Measurements from ENCODE around the gene FNTB. TPM values are rescaled to one million over a fixed set of nuclear protein-coding genes. Genes with fewer than 3 reads are reported as not detected.

FNTB gene
- total and polyA plus RNA-seq, 2 of the 8 experiments (the other 6 are each of a cell fraction or from before 2014, with no cell fraction given), result 16.0 to 20.7 TPM

DNA sequence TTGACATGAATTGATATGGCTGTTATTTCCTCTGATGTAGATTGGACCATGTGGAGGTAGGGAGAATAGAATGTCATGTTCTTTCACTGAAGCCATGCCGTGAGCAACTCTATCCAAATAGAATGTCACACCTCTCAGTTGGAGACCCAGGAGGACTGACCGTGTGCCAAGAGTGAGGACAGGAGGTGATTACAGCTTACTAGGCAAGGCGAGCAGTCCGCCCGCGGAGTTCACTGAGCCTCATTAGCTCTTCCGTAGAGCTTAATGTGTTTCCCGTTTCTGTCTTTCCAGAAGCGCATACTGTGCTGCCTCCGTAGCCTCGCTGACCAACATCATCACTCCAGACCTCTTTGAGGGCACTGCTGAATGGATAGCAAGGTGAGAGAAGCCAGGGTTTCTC is 45.6 kb downstream of the FNTB start:
- no peak overlapping the region for H3K23ac ChIP-seq (ENCODE audit: insufficient read length)
- H2BK20ac ChIP-seq (ENCODE audit: low read length), result no peak overlapping the region
- no peaks in the 10 kb centered on the region for H3K79me2 ChIP-seq (ENCODE audit: control insufficient read depth in 1 of 2, insufficient read depth in 2 of 2, low read length in 2 of 2)
- FAIRE-seq (no peak), DNase-seq (ENCODE audit: low read depth in 1 of 2, low spot score in 2 of 2) (no peak)
- ChIA-PET CTCF (ENCODE audit: partially characterized antibody) (interaction anchor here (0.8 to 1.4 kb wide), 8 partner anchors 13 to 209 kb away, joined by 3 to 5 read pairs (median 3); no protein-coding TSS in a partner anchor), POLR2A (ENCODE audit: partially characterized antibody) (no interaction called here)
- H3K4ac ChIP-seq (replicated peaks; ENCODE audit: insufficient read length, low read depth, low read length), result no peak overlapping the region
- no peaks in the 10 kb centered on the region for H3K9me3 ChIP-seq (ENCODE audit: insufficient read depth in 2 of 2, low read depth in 1 of 2, low read length in 1 of 2)
- H3K4me2 ChIP-seq (ENCODE audit: insufficient read depth in 1 of 2, low read depth in 2 of 2, low read length in 2 of 2), result no peak overlapping the region
- no peak overlapping the region for H2AK5ac ChIP-seq (ENCODE audit: low read depth, low read length)
- no peak overlapping the region for H2AFZ ChIP-seq (ENCODE audit: low read length)
- no peak overlapping the region for H4K5ac ChIP-seq (ENCODE audit: insufficient read length, low read depth, low read length)
- H3K36me3 ChIP-seq (ENCODE audit: control insufficient read depth in 2 of 4, insufficient read depth in 4 of 4, low read length in 3 of 4), result peaks cover 2 to 16% (median 4%) of the 10 kb centered on the region in 4 experiments; a peak in 6 of 8 replicates
- H3K4me1 ChIP-seq (replicated peaks in 1 of 4; ENCODE audit: control insufficient read depth in 3 of 4, insufficient read depth in 4 of 4, low read length in 3 of 4), result no peaks in the 10 kb centered on the region
- H3K14ac ChIP-seq (ENCODE audit: insufficient read length), result no peak overlapping the region
- no peak overlapping the region for H3K4me3 ChIP-seq (ENCODE audit: extremely low read depth in 1 of 4, insufficient read depth in 2 of 4, low read depth in 3 of 4, low read length in 4 of 4)
- H4K91ac ChIP-seq (replicated peaks; ENCODE audit: insufficient read length, low read length), result no peak overlapping the region
- WGBS, 2 experiments (ENCODE audit: extremely low coverage in 1 of 2, insufficient coverage in 1 of 2, insufficient read length in 1 of 2, insufficient replicate concordance in 2 of 2, low coverage in 1 of 2, low lambda C conversion rate in 2 of 2, missing lambda C conversion rate in 1 of 2), result 95% methylated on average over 11 of the region's 11 CpGs; no CpG with 5 or more reads in 1 of the 2 experiments
- H3K18ac ChIP-seq (ENCODE audit: extremely low read depth, low read length), result no peak overlapping the region
- no peak overlapping the region for H3K27ac ChIP-seq (ENCODE audit: low read depth, low read length)
- no peak overlapping the region for H2BK15ac ChIP-seq (ENCODE audit: low read length)
- no peaks in the 10 kb centered on the region for H3K23me2 ChIP-seq (ENCODE audit: low read depth, low read length)
- peaks cover 0 to 4% of the 10 kb centered on the region in 2 experiments for H4K20me1 ChIP-seq (replicated peaks in 1 of 2; ENCODE audit: control insufficient read depth in 1 of 2, insufficient read depth in 2 of 2, low read length in 2 of 2)
- TF ChIP-seq SIRT6 (IDR thresholded peaks at IDR 0.05; ENCODE audit: low read length) (no peak), SP4 (IDR thresholded peaks at IDR 0.05; ENCODE audit: low read length) (no peak), GTF2F1 (IDR thresholded peaks at IDR 0.05; ENCODE audit: borderline replicate concordance, low read depth, low read length) (no peak), POLR2AphosphoS5 (IDR thresholded peaks at IDR 0.05; ENCODE audit: low read depth, low read length) (no peak)
- H3K27me3 ChIP-seq (replicated peaks in 1 of 4; ENCODE audit: control insufficient read depth in 3 of 4, extremely low read depth in 1 of 4, insufficient read depth in 3 of 4, low read length in 3 of 4), result no peaks in the 10 kb centered on the region
- H3K79me1 ChIP-seq (ENCODE audit: low read depth, low read length), result no peaks in the 10 kb centered on the region
- H3K56ac ChIP-seq (replicated peaks; ENCODE audit: insufficient read length, low read depth, low read length), result no peak overlapping the region
- H2BK12ac ChIP-seq (ENCODE audit: low read depth, low read length), result no peak overlapping the region
- no peak overlapping the region for H2BK5ac ChIP-seq (ENCODE audit: low read depth, low read length)
- no peak overlapping the region for H4K8ac ChIP-seq (ENCODE audit: extremely low read depth, insufficient read depth, low read length)
- no peak overlapping the region for H3K9ac ChIP-seq (replicated peaks in 1 of 4; ENCODE audit: extremely low read depth in 1 of 4, low read depth in 3 of 4, low read length in 3 of 4)
- no peak overlapping the region for H2BK120ac ChIP-seq (replicated peaks; ENCODE audit: low read depth, low read length)
